NCI-H1105 treated with DMSO at 0.1 percent for 48 hours (cell line): Measurements from ENCODE around the gene GTF2A1L.
"Not testable (repeated sequence)": the region's sequence is repeated elsewhere in the genome, so short reads cannot be mapped to it uniquely, and the experiment has no call there.

Experiments
- DNase-seq: peaks from one replicate; lab custom pipeline; 2025; lab: John Stamatoyannopoulos, UW

GTF2A1L gene

DNA sequence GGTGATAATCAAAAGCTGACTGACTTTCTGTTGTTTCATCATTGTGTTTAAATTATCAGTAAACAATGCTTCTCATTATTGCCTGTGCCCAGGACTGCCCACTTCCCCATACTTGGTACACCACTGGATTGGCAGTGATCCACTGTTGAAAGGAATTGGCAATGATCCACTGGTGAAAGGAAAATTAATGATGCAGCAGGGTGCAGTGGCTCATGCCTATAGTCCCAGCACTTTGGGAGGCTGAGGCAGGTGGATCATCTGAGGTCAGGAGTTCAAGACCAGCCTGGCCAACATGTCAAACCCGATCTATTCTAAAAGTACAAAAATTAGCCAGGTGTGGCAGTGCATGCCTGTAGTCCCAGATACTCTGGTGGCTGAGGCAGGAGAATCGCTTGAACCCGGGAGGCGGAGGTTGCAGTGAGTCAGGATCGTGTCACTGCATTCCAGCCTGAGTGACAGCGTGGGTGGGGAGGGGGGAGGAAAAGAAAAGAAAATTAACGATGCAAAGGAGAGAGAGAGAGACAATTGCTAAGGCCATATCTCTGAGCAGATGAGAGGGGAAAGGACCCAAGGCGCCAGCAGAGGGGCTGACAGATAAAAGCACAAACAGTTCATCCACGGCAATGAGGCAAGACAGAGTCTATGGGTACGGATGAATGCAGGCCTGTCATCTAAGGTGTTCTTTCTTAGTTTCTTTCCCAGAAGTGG is 10.2 kb upstream of the GTF2A1L start:
- DNase-seq, result peak; percentile 9

DNA sequence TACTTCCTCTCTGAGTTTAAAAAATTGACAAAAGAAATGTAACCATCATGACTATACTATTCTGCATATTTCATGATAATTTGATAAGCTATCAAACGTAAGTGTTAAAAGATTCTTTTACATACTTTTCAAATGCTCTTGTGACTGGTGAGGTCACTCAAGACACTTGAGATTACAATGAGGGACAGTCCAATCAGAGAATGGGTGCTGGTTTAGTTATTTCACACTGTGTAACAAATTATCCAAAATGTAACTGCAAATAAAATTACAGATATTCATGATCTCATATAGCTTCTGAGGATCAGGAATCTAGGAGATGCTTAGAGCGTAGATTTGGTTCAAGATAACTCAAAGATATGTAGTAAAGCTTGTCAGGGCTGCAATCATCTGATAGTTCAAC is 4.4 kb upstream of the GTF2A1L start:
- no peak for DNase-seq

DNA sequence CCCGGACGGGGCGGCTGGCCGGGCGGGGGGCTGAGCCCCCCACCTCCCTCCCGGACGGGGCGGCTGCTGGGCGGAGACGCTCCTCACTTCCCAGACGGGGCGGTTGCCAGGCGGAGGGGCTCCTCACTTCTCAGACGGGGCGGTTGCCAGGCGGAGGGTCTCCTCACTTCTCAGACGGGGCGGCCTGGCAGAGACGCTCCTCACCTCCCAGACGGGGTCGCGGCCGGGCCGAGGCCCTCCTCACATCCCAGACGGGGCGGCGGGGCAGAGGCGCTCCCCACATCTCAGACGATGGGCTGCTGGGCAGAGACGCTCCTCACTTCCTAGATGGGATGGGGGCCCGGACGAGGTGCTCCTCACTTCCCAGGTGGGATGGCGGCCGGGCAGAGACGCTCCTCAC is 3.1 kb upstream of the GTF2A1L start:
- not testable (repeated sequence) for DNase-seq

DNA sequence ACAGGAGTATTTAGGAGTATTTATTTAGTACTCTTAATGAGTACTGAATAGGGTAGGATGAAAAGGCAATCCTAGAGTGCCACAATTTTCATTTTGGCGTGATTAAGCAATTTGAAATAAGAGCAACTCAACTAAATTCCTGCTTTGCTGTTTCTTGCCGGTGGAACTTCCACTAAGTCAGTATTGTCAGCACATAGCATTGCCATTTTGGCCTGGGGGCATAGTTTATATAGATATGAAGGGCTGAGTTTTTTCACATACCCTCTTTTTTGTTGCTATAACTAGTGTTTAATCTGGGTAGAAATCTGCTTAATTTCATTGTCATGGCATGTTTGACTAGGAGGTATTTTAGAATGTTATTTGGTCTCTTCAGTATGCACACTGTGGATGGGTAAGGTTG is 1.9 kb downstream of the GTF2A1L start:
- DNase-seq, result no peak

DNA sequence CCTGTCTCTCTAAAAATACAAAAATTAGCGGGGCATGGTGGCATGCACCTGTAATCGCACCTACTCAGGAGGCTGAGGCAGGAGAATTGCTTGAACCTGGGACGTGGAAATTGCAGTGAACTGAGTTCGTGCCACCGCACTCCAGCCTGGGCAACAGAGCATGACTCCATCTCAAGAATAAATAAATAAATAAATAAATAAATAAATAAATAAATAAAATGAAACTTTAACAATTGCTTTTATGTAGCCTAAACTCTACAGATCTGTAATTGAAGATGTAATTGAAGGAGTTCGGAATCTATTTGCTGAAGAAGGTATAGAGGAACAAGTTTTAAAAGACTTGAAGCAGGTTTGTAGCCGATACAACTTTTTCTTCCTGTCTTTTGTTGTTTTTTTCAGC is 2.9 kb downstream of the GTF2A1L start:
- no peak for DNase-seq

DNA sequence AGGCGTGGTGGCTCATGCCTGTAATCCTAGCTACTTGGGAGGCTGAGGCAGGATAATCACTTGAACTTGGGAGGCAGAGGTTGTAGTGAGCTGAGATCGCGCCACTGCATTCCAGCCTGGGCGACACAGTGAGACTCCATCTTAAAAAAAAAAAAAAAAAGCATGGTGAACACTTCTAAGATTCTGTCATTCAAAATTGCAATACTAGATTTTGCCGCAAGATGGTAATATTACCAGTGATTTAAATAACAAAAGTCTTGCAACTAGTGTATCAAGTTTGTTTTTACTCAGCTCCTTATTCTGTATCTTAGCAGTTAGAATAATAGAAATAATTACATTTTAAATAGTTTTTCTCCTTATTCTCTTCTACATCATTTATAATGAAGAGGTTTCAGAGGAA is 5.0 kb downstream of the GTF2A1L start:
- not testable (repeated sequence) for DNase-seq

DNA sequence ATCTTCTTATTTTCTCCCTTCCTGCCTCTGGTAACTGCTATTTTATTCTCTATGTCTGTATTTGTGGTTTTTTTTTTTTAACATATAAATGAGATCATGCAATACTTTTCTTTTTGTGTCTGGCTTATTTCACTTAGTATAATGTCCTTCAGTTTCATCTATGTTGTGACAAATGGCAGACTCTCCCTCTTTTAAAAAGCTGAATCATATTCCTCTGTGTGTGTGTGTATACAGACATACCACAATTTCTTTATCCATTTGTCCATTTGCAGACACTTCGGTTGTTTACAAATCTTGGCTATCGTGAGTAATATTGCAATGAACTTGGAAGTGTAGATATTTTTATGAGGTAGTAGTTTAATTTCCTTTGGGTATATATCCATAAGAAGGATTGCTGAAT is 7.0 kb downstream of the GTF2A1L start:
- no peak for DNase-seq

DNA sequence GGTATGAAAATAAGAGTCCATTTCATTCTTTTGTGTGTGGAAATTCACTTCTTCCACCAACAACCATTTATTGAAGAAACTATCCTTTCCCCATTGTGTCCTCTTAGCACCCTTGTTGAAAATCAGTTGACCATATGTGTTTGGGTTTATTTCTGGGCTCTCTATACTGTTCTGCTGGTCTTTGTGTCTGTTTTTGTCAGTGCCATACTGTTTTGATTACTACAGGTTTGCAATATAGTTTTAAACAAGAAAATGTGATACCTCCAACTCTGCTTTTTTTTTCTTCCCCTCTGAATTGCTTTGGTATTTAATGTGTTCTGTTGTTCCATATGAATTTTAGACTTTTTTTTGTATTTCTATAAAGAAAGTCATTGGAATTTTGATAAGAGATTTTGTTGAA is 8.4 kb downstream of the GTF2A1L start:
- no peak for DNase-seq

DNA sequence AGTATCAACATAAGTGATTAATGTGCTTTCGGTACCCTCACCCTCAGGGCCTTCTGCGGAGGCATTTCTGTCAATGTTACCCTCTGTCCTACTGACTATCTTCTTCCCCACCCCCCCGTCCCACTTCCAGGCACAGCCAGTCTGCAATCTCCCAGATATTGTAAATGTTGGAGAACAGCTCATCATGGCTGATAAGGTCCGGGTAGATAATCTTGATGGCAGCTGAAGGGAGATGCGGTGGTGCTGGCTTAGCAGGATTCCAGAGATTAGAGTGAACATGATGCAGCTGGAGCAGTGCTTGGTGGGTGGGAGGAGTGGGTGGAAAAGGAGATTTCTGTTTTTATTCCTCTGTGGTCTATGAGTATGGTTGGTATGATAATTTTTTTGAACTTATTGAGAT is 15.5 kb downstream of the GTF2A1L start:
- DNase-seq, result no peak

DNA sequence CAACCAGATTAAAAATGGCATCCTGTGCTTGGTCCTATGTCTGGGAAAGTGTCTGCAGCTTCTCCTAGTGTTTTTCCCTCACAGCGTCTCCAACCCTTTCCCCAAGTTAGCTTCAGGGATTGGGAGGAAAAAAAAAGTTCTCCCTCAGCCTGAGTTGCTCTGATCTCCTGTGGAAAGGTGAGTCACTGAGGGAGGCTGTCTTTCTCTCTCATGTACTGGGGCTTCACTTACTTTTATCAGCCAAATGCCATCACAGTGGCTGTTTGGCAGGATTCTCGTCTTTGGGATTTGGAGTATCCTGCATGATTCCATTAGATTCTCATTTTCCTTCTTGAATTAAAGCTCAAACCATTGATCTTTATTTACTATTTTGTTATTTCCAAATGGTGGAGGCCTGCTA is 18.1 kb downstream of the GTF2A1L start:
- no peak for DNase-seq

DNA sequence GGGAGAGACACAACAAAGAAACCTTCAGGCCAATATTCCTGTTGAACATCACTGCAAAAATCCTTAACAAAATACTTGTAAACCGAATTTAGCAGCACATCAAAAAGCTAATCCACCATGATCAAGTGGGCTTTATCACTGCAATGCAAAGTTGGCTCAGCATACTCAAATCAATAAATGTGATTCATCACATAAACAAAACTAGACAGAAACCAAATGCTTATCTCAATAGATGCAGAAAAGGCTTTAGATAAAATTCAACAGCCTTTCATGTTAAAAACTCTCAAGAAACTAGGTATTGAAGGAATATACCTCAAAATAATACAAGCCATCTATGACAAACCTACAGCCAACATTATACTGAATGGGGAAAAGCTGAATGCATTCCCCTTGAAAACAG is 20.6 kb downstream of the GTF2A1L start:
- no peak for DNase-seq

DNA sequence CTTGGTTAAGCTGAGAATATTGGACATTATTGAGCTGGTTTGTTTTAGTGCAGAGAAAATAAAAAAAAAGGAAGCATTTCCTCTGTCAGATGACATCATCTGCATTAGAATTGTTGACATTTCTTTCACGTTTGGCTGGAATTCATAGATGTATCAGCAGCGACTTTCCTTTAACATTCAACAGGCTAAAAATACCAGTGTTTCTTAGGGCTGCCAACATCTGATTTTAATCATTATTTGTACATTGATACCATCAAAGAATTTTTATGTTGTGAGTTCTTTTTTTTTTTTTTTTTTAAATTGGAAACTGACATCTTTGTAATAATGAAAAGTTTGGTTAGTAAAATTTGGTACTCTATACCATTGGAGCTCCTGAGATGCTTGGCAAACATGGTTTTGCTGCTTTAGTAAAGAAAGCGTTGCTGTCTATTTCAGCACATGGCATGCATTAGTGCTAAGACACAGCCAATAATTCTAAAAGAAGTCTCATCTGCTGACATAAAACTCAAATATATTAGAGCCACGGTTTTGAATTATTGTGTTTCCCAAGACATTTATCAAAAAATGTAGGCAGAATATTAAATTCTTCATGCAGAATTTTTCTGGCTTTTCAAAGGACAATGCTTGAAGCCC is 33.6 kb downstream of the GTF2A1L start:
- no peak for DNase-seq

DNA sequence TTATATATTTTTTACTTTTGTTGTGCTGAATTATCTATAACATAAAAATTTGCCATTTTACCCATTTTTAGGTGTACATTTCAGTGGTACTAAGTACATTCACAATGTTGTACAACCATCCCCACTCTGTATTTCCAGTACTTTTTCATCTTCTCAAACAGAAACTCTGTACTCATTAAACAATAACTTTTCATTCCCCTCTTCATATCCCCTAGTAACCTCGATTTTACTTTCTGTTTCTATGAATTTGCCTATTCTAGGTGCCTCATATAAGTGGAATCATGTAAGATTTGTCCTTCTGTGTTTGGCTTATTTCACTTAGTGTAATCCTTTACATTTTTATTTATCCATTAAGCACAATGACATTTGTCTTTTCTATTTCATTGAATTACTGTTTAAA is 51.3 kb downstream of the GTF2A1L start:
- DNase-seq, result no peak

DNA sequence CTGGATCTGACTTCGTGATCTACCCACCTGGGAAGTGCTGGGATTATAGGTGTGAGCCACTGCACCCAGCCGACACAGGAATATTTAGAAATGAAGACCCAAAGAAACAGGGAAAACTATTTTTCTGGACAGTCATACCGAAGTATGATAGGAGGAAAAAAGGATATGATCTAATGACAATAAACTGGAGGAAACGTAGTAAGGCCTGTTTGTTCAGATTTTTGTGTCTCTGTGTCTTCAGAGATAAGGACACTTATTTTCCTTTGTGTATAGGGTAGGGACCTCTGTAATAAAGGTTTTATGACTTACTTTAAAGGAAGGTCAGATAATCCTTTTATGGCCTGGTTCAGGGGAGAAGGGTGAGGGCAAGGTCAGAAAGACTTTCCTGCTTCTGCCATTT is 55.9 kb downstream of the GTF2A1L start:
- DNase-seq, result no peak

DNA sequence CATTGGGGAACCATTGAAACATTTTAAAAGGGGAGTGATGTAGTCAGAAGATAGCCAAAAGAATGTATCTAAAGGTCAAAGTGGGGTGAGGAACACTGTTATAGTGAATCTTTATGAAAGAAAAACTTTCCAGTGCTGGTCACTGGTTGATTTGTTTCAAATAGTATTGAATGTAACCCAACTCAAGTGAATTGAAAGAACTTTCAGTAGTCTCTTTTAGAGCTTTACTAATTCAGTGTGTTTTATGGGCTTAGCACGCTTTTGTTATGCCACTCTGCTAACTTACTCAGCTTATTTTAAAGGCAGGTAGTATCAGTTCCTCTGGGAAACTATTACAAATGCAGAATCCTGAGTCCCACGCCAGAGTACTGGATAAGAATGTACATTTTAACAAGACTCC is 57.3 kb downstream of the GTF2A1L start:
- no peak for DNase-seq

DNA sequence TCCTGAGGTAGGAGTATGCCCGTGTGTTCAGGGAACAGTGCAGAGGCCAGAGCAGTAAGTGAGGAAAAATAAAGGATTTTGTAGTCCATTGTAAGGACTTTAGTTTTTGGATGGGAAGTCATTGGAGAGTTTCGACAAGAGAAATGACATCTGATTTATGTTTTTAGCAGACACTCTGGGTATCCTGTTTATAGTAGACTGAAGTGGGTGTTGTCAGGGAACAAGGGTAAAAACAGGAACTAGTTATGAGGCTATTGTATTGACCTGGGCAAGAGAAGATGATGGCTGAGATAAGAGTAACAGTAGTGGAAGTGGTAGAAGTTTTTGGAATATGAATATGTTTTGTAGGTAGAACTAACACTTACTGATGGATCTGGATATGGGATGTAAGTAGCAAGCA is 59.8 kb downstream of the GTF2A1L start:
- DNase-seq, result no peak

DNA sequence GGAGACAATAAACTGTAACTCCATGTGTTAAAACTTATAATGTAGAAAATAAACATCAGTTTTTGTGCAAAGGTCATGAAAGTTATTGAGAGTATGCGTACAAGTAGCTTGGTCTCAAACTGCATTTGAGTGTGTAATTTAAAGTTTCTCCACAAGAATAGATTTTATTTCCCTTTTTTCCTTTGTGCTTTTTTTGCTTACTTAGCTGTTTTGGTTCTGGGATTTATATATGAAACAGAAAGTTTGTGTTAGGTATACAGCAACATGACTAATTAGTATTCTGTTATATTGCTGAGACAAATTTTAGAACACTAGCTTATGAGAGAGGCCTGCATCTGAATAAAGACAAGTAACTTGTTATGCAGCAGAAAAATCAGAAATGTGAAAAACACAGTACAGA is 67.5 kb downstream of the GTF2A1L start:
- no peak for DNase-seq

DNA sequence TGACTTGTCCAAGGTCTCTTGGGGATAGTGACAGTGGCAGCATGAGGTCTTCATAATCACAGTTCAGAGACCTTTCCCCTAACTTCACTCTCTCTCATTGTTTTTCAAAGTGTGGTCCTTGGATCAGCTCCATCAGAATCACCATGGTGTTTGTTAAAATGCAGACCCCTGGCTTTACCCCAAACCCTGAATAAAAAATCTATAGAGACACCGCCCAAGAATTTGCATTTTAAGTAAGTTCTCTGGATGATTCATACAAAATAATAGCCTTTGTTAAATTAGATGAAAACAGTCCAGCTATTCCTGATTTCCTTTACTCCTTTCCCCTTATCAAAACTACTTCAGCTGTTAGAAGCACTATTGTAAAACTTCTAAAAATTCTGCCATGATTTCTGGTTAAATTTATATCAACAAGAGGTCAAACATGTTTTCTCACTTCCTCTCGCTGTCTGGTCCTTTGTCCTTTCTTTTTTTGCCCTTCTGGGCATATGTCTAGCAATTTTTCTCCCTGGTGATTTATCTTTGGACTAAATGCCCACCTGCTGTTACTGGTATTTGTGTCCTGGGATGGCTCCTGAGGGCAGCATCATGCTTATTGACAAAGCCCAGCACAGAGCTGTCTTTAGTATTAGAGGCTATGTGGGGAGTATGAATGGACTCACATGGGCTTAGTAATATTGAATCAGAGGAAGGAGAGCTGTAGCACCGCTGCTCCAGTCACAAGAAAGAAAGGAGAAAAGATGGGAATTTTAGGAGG is 74.5 kb downstream of the GTF2A1L start:
- no peak for DNase-seq

DNA sequence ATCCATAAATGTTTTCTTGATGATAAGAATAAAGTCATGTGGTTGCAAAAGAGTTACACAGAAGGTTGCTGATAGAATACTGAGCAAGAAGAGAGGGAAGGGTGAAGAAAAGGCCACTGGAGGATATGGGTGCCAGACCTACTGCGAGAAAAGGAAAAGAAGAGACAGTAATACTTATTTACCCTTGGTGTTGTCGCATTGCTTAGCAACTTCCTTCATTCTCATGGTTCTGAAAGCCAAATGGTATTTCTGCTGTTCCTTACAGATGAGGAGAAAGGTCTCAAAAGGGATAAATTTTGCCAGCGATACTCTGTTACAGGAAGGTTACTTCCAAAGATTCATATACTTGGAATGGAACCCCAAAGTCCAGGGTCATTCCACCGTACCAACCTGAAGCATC is 75.4 kb downstream of the GTF2A1L start:
- DNase-seq, result no peak

DNA sequence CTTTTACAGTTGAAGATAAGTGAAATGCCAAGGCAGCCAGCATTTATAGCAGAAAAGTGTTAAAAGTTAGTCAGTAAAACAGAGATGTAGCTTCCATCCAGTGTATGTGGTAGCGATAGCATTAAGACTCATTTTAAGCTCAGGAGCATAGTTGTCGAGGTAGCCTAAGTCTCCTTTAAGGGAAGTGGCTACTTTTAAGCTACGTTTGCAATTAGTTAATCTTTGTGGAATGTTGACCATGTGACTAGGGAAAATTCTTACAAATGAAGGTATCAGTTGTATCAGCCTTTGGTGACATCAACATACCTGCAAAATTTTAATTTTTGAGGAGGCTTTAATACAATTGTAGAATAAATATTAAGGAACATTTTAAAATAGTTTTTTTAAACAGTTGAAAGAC is 76.0 kb downstream of the GTF2A1L start:
- no peak for DNase-seq

DNA sequence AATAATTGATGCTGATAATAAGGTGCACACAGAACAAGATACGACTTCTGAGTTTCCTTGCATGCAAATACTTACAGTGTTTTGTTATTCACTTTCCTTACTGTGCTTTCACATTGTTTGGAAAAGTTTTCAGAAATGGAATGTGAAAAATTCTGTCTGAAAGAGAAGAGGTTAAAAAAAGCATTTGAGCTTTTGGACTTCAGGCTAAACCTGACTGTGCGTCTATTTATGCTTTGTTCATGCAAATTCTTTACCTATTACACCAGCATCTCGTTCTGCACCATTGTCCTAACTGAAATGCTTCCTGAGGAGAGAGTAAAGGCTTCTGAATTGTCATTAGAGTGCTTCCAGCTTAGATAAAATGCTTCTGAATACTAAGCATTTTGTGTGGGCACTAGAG is 76.5 kb downstream of the GTF2A1L start:
- DNase-seq, result no peak

DNA sequence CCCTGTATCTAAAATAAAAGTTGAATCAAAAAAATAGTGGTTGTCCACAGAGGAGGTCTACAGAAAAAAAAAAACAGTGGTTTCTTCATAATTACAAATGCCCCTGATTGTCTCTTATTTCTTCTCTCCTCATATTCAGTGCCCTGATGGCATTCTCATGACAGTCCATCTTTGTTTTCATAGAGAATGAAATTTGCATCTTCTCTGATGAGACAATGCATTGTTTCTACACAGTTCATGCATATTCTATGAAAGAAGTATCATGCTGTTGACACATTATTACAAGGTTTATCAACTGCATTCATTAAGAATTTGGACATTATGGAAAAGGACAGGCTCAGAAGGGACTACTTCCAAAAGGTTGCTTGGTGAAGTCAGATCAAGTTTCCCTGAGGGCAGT is 78.3 kb downstream of the GTF2A1L start:
- no peak for DNase-seq

DNA sequence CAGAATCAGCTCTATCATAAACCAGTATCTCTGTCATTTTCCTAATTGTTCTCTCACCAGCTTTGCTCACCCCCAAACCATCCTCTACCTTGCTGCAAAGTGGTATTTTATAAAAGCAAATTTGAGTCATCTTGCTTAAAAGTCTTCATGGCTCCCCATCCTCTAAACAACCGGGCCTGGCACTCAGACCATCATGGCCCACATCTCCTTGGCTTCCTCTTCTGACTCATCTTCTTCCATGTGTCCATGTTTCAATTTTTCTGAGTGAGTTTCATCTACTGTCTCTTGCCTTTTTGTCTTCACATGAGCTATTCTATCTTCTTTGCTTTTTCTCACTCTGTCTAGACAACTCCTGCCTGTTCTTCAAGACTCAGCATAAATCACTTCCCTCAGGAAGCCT is 79.2 kb downstream of the GTF2A1L start:
- no peak for DNase-seq
